Esophagus squamous epithelium (tissue), 5 donors: ENCODE measurements around the gene SBNO2. TPM values are rescaled to one million over a fixed set of nuclear protein-coding genes. Genes with fewer than 3 reads are reported as not detected.

Experiments used
- DNase-seq: peaks from one replicate; lab custom pipeline; 2025; lab: John Stamatoyannopoulos, UW
- H3K27ac ChIP-seq, 4 donors: fragments of 200-600 bp; sonication (generic); one replicate each; pipeline ENCODE4 v1.5.1; 2016 to 2019; ENCODE audit warnings: mild to moderate bottlenecking in 1 of 4
- H3K27me3 ChIP-seq, 4 donors: fragments of 200-600 bp; sonication (generic); 1 replicate in 3 of 4; 2 replicates in 1 of 4; pipeline versions ENCODE4 v1.5.1 to v1.6.0; 2017 to 2021; ENCODE audit warnings: antibody characterized with exemption in 1 of 4
- H3K36me3 ChIP-seq, 3 donors: fragments of 200-600 bp; sonication (generic); one replicate each; pipeline ENCODE4 v1.5.1; 2016 to 2019
- H3K4me1 ChIP-seq, 3 donors: fragments of 200-600 bp; sonication (generic); one replicate each; pipeline ENCODE4 v1.5.1; 2017 to 2019
- H3K4me3 ChIP-seq, 4 donors: fragments of 200-600 bp; sonication (generic); 1 replicate in 3 of 4; 2 replicates in 1 of 4; pipeline ENCODE4 v1.5.1; 2016 to 2019; ENCODE audit warnings: mild to moderate bottlenecking in 2 of 4, moderate library complexity in 1 of 4
- H3K9me3 ChIP-seq, 3 donors: fragments of 200-600 bp; sonication (generic); one replicate each; pipeline ENCODE4 v1.5.1; 2016 to 2019
- POLR2A ChIP-seq, 4 donors: fragments of 450-650 bp; IDR thresholded peaks; one replicate each; pipeline ENCODE4 v1.6.1; 2017; ENCODE audit warnings: antibody characterized with exemption in 4 of 4, mild to moderate bottlenecking in 4 of 4, moderate library complexity in 3 of 4
- WGBS, 2 donors: methylation state at CpG; one replicate each; pipeline ENCODE4 v1.1.5; 2018; 5-methylcytosine and 5-hydroxymethylcytosine counted together
- intact Hi-C: fragments of 100-400 bp; cut with DNase I; formaldehyde crosslinking; loops from one replicate; pipeline ENCODE4 v1.15.0; 2022
- total RNA-seq, 4 donors: library from RNA; depleted of rRNA; stranded (reverse); fragments of >200 nt; gene quantifications; one replicate each; pipeline ENCODE4 v1.1.0, GENCODE V29; 2016
- TF ChIP-seq, protein P1 (sequence below), 6 experiments: fragments of 450-650 bp in 4 of 6; fragments of 200-600 bp in 2 of 6; sonication (generic) in 2 of 6; IDR thresholded peaks; one replicate each; pipeline ENCODE4 v1.5.1; 2016 to 2019; ENCODE audit warnings: antibody characterized with exemption in 6 of 6, mild to moderate bottlenecking in 4 of 6, moderate library complexity in 4 of 6
- donor health status: DM: yes; HTN: yes; CAD: no.

The SBNO2 gene
- total RNA-seq, 4 donors from 2014 or later: 31.3 to 84.3 (median 68.3) TPM

GRCh38 chr19:1140272-1141027 is 33.6 kb downstream of the SBNO2 start:
- intact Hi-C loops: no loop called here
- DNase-seq: no peak
- no peak overlapping the region for H3K27ac ChIP-seq
- WGBS, 2 donors: 88 to 96% methylated on average over 21 to 23 of the region's 39 CpGs
- no peak for TF ChIP-seq POLR2A (IDR thresholded peaks at IDR 0.05)
- TF ChIP-seq, protein P1, sequence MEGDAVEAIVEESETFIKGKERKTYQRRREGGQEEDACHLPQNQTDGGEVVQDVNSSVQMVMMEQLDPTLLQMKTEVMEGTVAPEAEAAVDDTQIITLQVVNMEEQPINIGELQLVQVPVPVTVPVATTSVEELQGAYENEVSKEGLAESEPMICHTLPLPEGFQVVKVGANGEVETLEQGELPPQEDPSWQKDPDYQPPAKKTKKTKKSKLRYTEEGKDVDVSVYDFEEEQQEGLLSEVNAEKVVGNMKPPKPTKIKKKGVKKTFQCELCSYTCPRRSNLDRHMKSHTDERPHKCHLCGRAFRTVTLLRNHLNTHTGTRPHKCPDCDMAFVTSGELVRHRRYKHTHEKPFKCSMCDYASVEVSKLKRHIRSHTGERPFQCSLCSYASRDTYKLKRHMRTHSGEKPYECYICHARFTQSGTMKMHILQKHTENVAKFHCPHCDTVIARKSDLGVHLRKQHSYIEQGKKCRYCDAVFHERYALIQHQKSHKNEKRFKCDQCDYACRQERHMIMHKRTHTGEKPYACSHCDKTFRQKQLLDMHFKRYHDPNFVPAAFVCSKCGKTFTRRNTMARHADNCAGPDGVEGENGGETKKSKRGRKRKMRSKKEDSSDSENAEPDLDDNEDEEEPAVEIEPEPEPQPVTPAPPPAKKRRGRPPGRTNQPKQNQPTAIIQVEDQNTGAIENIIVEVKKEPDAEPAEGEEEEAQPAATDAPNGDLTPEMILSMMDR (IDR thresholded peaks at IDR 0.05): no peak
- H3K9me3 ChIP-seq: no peaks in the 10 kb centered on the region
- H3K4me1 ChIP-seq: peaks cover 15 to 16% (median 16%) of the 10 kb centered on the region in 3 donors
- H3K27me3 ChIP-seq: no peaks in the 10 kb centered on the region
- H3K4me3 ChIP-seq: no peak overlapping the region
- H3K36me3 ChIP-seq: peaks cover 8 to 80% (median 22%) of the 10 kb centered on the region in 3 donors

- intact Hi-C loops: no loop called here
- Histone ChIP-seq H3K4me1 (peaks cover 20 to 29% (median 25%) of the 10 kb centered on the region in 3 donors), H3K27ac (no peak overlapping the region), H3K27me3 (no peaks in the 10 kb centered on the region), H3K4me3 (no peak overlapping the region), H3K36me3 (peaks cover 6 to 70% (median 18%) of the 10 kb centered on the region in 3 donors), H3K9me3 (no peaks in the 10 kb centered on the region)
- DNase-seq: no peak
- 86 to 92% methylated on average over 11 to 15 of the region's 15 CpGs for WGBS, 2 donors
- TF ChIP-seq, protein P1 (IDR thresholded peaks at IDR 0.05): no peak
- TF ChIP-seq POLR2A (IDR thresholded peaks at IDR 0.05): no peak
These were observed 34.9 kb downstream of the SBNO2 start for GRCh38 chr19:1139126-1139525.

- no peak for DNase-seq
These were observed 35.9 kb downstream of the SBNO2 start for GRCh38 chr19:1138121-1138520.

DNA sequence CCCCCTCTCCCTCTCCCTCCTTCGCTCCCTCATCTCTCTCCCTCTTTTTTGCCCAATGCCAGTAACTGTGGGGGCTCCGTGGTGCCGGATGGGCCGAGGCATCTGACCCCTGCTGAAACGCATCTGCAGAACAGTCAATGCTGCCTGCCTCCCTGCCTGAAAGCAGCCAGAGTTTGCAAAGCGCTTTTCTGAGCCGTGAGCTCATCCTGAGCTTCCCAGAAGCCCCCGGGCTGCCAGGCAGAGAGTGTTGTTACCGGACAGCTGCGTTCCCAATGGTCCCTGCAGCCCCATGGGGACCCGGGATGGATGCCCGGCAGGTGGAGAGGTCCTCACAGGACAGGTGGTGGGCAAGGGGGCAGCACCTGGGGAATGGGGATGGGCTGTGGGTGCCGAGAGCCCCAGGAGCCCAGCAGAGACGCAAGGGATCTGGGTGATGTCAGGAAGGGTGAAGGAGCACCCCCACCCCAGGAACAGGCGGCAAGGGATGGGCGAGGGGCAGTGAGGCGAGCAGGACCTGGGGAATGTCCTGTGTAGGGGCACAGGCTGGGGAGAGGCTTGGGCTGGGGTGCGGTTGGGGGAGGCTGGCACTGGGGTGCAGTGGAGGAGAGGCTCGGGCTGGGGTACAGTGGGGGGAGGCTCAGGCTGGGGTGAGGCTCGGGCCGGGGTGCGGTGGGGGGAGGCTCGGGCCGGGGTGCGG is 37.3 kb downstream of the SBNO2 start:
- TF ChIP-seq, protein P1 (IDR thresholded peaks at IDR 0.05): no peak
- no peak for TF ChIP-seq POLR2A (IDR thresholded peaks at IDR 0.05)
- peaks cover 33 to 53% (median 45%) of the 10 kb centered on the region in 3 donors for H3K4me1 ChIP-seq
- no peaks in the 10 kb centered on the region for H3K9me3 ChIP-seq
- H3K4me3 ChIP-seq: no peak overlapping the region
- peaks cover 0 to 53% (median 0%) of the 10 kb centered on the region in 3 donors for H3K36me3 ChIP-seq
- WGBS, 2 donors: 73 to 92% methylated on average over 8 of the region's 25 CpGs
- no peak for DNase-seq
- no peaks in the 10 kb centered on the region for H3K27me3 ChIP-seq
- peak overlapping the region; percentile 32 to 96 (median 78) for H3K27ac ChIP-seq
- intact Hi-C loops: no loop called here

More at GRCh38 chr19:1138121-1138520, 35.9 kb downstream of the SBNO2 start:
- WGBS, 2 donors: no CpG with 5 or more reads among the region's 11 CpGs
- Histone ChIP-seq H3K27me3 (no peaks in the 10 kb centered on the region), H3K4me3 (no peak overlapping the region), H3K27ac (no peak overlapping the region), H3K36me3 (peaks cover 0 to 66% (median 8%) of the 10 kb centered on the region in 3 donors), H3K4me1 (peaks cover 24 to 40% (median 36%) of the 10 kb centered on the region in 3 donors), H3K9me3 (no peaks in the 10 kb centered on the region)
- intact Hi-C loops: no loop called here
- TF ChIP-seq, protein P1 (IDR thresholded peaks at IDR 0.05): no peak
- no peak for TF ChIP-seq POLR2A (IDR thresholded peaks at IDR 0.05)

DNA sequence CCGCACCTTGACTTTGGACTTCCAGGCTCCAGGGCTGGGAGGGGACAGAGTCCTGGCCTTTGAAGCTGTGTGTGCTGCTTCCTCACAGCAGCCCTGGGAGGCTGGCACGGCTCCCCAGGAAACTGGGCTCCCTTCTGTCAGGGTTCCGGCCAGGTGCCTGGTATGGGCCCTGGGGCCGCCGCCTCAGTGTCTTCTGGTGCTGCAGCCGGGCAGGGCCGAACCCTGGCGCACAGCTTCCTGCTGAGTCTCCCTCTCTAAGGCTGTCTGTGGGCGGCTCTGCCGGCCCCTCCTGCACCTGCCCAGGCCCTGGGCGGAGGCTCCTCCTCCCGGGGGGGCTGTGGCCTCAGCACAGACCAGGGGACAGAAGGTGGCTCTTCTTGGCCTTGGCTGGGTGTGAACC is 37.9 kb downstream of the SBNO2 start:
- TF ChIP-seq, protein P1 (IDR thresholded peaks at IDR 0.05): no peak
- TF ChIP-seq POLR2A (IDR thresholded peaks at IDR 0.05): no peak
- no peak overlapping the region for H3K4me3 ChIP-seq
- H3K4me1 ChIP-seq: peaks cover 38 to 59% (median 45%) of the 10 kb centered on the region in 3 donors
- no peaks in the 10 kb centered on the region for H3K9me3 ChIP-seq
- H3K27ac ChIP-seq: peak overlapping the region; percentile 32 to 96 (median 78)
- WGBS, 2 donors: 0 to 100% methylated on average over 1 of the region's 12 CpGs
- intact Hi-C loops: no loop called here
- H3K36me3 ChIP-seq: peaks cover 0 to 47% (median 0%) of the 10 kb centered on the region in 3 donors
- no peaks in the 10 kb centered on the region for H3K27me3 ChIP-seq
- DNase-seq: no peak
